GM21447 (cell line): ENCODE results near the gene ATL2.
"Not testable (repeated sequence)": the region's sequence is repeated elsewhere in the genome, so short reads cannot be mapped to it uniquely, and the experiment has no call there.

Experiments
- ATAC-seq: cut with Tn5 transposase; IDR thresholded peaks from one replicate; pipeline ENCODE4 v1.9.1; 2021; ENCODE audit not compliant: unreplicated experiment

ATL2 gene

GRCh38 chr2:38336621-38337020 lies 40.5 kb downstream of the ATL2 start:
- ATAC-seq = no peak

DNA sequence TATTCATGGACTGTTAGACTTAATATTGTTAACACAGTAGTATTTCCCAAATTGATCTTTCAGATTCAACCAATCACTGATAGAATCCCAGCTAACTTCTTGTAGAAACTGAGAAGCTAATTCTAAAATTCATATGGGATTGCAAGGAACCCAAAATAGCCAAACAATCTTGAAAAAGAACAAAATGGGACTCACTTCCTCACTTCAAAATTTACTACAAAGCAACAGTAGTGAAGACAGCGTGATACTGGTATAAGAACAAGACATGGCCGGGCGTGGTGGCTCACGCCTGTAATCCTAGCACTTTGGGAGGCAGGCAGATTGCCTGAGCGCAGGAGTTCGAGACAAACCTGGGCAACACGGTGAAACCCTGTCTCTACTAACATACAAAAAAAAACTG lies 46.3 kb downstream of the ATL2 start:
- no peak for ATAC-seq

- no peak for ATAC-seq
Observed at GRCh38 chr2:38327580-38327979, 49.5 kb downstream of the ATL2 start.

DNA sequence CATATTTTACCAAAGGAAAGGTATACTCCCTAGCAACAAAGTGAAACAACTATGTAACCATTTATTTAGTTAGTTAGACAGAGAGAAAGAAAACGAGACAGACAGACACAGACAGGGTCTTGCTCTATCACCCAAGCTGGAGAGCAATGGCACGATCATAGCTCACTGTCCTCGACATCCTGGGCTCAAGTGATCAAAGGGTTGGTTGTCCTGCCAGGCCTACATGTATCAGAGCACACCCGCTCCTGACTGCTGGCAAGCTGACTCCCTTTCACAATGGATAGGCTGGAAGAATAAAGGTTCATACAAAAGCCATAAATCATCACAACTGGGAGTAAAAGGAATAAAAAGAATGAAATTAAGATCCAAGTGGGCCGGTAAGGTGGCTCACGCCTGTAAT lies 53.5 kb downstream of the ATL2 start:
- ATAC-seq = no peak

DNA sequence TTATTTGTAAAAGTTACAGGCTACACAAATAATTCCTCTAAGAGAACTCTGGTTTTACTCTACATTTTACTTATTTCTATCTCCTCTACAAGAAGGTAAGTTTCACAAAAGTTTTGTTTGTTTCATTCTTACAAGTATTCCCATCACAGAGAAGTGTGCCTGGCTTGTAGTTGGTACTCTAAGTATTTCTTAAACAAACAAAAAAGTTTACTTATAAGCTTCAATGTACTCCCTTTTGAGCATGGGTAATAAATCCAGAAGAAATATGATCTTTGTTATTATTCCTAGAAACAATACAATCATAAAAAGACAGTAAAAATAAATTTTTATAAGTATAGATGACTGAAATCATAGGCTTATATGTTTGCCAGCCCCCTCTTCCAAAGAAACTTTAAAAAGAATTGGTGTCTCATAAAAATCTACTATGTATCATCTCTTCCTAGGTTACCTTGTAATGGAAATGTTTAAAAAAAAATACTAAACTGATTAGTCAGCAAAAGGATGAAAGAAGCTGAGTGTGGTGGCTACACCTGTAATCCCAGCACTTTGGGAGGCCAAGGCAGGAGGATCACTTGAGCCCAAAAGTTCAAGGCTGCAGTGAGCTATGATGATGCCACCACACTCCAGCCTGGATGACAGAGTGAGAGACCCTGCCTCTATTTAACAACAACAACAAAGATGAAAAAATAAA lies 54.7 kb downstream of the ATL2 start:
- no peak for ATAC-seq

- ATAC-seq = not testable (repeated sequence)
Observed at GRCh38 chr2:38319240-38319639, 57.8 kb downstream of the ATL2 start.

DNA sequence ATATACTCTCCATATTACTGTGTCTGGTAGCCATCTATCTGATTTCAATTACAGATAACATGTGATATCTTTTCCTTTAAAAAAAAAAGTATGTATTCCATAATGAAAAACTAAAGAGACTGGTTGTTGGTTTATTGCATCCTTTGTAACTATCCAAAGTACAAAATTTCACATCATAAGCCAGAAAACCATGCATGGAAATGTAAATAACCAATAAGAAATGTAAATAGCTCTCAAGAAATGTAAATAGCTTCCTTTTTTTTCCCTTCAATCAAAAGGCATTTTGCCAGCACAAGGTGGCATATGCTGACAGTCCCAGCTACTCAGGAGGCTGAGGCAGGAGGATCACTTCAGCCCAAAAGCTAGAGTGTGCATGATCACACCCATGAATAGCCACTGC lies 59.3 kb downstream of the ATL2 start:
- no peak for ATAC-seq

GRCh38 chr2:38315707-38316333 lies 61.3 kb downstream of the ATL2 start:
- ATAC-seq = no peak

DNA sequence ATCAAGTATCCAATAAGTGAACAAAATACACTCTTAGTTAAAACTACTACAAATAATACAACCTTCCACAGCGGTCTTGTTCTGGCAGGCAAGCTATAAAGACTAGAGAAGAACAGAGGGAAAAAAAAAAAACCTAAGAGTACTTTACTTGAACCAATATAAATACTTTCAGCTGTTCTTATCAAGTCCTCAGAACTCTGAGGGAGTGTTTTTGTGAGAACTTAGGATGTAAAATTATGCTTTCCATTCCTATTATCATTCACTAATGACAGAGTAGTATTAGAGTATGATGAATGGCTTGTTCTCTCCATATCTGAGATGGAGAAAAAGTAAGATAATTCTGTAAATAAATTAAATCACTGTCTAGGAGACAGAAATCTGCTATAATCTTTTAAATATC lies 68.3 kb downstream of the ATL2 start:
- no peak for ATAC-seq

GRCh38 chr2:38301969-38302702 lies 74.9 kb downstream of the ATL2 start:
- no peak for ATAC-seq

- peak; percentile 85 for ATAC-seq
Observed at GRCh38 chr2:38301340-38301968, 75.6 kb downstream of the ATL2 start.

- ATAC-seq = no peak
Observed at GRCh38 chr2:38298539-38298938, 78.5 kb downstream of the ATL2 start.

- ATAC-seq = no peak
Observed at GRCh38 chr2:38296197-38296780, 80.8 kb downstream of the ATL2 start.

DNA sequence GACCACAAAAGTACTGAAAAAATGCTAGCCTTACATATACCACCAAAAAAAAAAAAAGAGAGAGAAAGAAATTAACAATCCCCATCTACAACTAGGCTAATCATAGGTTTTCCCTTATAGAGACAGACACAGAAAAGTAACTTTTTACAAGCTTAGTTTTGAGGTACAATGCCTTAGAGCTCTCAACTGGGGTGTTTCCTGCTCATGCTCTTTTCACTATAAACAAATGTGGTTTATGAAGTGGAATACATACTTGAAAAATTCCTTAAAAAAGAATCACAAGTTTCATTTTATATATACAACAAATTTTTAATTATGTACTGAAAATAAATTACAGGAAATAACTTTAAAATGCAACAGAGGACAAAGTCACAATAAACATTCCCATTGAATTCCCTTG lies 82.5 kb downstream of the ATL2 start:
- ATAC-seq = no peak

- no peak for ATAC-seq
Observed at GRCh38 chr2:38293152-38293865, 83.8 kb downstream of the ATL2 start.

GRCh38 chr2:38290332-38290731 lies 86.7 kb downstream of the ATL2 start:
- no peak for ATAC-seq

DNA sequence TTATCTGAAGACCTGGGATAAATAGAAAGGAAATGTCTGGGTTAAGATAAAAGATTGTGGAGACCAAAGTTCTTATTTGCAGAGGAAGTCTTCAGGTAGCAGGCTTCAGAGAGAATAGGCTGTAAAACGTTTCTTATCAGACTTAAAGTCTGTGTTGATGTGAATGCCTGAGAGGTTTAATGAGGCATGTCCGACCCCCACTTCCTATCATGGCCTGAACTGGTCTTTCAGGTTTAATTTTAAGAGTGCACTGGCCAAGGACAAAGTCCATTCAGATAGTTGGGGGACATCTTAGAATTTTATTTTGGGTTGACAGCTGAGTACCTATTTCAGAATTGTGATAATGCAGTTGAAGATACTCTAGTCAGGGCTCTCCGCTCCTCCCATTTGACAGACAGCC lies 92.1 kb downstream of the ATL2 start:
- ATAC-seq = no peak

DNA sequence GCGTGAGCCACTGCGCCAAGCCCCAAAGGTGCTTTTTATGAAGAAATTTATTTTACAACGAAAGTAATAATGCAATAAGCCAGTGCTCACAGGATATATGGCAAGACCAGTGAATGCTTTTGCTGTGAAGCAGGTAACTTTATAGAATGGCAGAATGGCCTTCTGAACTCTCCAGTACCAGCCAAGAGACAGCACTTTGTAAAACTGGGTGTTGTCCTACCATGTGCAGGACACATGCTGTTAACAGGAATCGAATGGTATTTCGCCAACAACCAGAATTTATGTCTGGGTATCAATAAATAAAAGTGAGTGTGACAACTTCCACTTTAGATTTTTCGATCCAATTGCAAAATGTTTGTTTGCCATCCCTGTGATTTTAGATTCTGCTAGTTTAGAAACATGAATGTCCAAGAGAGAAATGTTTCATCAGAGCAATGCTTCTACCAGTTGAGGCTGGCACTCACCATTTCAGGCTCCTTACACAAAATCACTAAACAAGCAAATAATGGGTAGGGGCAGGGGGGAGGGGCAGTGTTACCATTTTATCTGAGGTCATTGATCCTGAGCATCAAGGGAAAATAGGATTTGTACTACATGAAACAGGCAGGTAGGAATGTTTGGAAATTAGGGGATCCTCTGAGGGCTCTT lies 95.9 kb downstream of the ATL2 start:
- ATAC-seq = no peak

DNA sequence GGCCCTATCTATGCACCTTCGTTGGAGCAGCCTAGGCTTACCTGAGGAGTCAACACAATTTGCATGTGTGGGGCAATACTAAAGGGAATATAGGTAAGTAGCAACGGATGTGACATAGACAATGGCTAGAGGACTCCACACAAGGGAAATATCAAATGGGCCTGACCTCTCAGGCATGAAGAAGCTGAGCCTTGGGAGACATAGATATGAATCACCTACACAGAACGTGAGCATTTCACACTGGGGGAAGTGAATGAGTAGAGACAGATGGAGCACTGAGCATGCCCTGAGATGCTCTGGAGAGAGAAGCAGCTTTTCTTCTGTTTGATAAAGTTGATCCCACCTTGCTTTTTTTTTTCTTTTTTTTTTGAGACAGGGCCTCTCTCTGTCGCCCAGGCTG lies 97.9 kb downstream of the ATL2 start:
- ATAC-seq = no peak

DNA sequence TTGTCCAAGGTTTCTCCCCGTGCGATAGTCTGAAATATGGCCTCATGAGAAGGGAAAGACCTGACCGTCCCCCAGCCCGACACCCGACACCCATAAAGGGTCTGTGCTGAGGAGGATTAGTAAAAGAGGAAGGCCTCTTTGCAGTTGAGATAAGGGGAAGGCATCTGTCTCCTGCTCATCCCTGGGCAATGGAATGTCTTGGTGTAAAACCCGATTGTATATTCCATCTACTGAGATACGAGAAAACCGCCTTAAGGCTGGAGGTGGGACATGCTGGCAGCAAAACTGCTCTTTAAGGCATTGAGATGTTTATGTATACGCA lies 99.0 kb downstream of the ATL2 start:
- not testable (repeated sequence) for ATAC-seq
